Measurements from ENCODE around the gene TRUB2. TPM values are rescaled to one million over a fixed set of nuclear protein-coding genes. Genes with fewer than 3 reads are reported as not detected.

Gene TRUB2
- polyA plus RNA-seq, 3 donors from 2014 or later: 19.9 to 32.0 (median 25.7) TPM

DNA sequence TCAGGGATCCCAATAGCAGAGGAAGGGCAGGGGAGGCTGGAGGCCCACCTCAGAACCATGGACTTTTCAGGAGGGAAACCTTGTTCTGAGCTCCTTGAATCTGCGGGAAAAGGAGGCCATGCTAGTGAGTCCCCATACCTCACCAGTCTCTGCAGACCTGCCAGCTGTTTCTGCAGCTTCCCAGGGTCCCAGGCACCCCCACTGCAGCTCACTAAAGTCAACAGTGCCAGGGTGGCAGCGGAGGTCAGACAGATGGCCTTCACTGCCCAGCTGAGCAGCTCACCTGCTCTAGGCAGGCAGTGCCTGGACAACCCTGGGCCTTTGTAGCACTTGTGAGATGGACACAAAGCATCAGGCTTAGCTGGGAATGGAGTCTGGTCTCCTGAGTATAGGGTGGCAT, 13.7 kb upstream of the TRUB2 start:
- H3K4me3 Mint-ChIP-seq: no peak overlapping the region
- H3K9me3 Mint-ChIP-seq: no peaks in the 10 kb centered on the region

DNA sequence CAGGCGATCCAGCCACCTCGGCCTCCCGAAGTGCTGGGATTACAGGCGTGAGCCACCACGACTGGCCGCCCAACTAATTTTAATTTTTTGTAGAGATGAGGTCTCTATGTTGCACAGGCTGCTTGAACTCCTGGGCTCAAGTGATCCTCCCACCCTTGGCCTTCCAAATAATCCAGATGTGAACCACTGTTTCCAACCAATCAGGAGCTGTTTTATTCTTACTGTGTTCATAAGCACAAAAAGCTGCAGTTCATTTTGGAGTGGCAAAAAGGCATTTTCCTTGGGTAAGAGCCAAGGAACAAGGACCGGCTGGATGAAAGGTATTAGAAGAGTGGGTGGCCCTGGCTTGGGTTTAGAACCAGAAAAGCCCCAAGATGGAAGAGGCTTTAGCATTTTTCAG, 12.9 kb upstream of the TRUB2 start:
- no peaks in the 10 kb centered on the region for H3K9me3 Mint-ChIP-seq
- no peak overlapping the region for H3K27ac Mint-ChIP-seq
- H3K36me3 Mint-ChIP-seq: peaks cover 0 to 3% (median 3%) of the 10 kb centered on the region in 3 donors
- no peak overlapping the region for H3K4me3 Mint-ChIP-seq
- no peak for DNase-seq
- H3K4me1 Mint-ChIP-seq: peaks cover 0 to 6% of the 10 kb centered on the region in 2 donors
- peaks cover 0 to 2% (median 2%) of the 10 kb centered on the region in 3 donors for H3K27me3 Mint-ChIP-seq (ENCODE audit: low read depth in 3 of 3)

More for the DNA sequence above, 13.7 kb upstream of the TRUB2 start:
- DNase-seq: no peak
- H3K4me1 Mint-ChIP-seq: peaks cover under 1 to 6% of the 10 kb centered on the region in 2 donors
- peaks cover 0 to 2% (median 2%) of the 10 kb centered on the region in 3 donors for H3K27me3 Mint-ChIP-seq (ENCODE audit: low read depth in 3 of 3)
- peak overlapping the region in 2 of 6 donors; percentile 44 to 48 for H3K27ac Mint-ChIP-seq
- H3K36me3 Mint-ChIP-seq: peaks cover 0 to 3% (median 3%) of the 10 kb centered on the region in 3 donors

DNA sequence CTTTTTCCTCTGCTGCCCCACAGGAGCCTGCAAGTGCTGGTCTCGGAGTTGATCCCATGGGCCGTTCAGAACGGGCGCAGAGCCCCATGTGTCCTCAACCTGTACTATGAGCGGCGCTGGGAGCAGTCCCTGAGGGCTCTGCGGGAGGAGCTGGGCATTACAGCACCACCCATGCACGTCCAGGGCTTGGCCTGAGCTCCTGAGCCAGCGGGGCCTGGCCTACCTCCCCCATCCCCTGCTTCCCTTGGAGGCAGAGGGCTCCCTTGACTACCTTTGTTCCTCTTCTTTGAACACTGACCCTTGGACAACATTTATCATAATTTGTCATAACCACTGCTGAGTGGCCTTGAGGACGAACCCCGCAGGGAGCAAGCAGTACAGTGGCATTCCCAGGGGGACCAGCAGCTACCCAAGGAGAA, 11.2 kb upstream of the TRUB2 start:
- Mint-ChIP-seq H3K27me3 (ENCODE audit: low read depth in 3 of 3) (peaks cover 0 to 2% (median 0%) of the 10 kb centered on the region in 3 donors), H3K4me1 (no peaks in the 10 kb centered on the region), H3K27ac (no peak overlapping the region), H3K4me3 (no peak overlapping the region), H3K9me3 (no peaks in the 10 kb centered on the region), H3K36me3 (peaks cover 0 to 3% (median 3%) of the 10 kb centered on the region in 3 donors)
- DNase-seq: no peak

DNA sequence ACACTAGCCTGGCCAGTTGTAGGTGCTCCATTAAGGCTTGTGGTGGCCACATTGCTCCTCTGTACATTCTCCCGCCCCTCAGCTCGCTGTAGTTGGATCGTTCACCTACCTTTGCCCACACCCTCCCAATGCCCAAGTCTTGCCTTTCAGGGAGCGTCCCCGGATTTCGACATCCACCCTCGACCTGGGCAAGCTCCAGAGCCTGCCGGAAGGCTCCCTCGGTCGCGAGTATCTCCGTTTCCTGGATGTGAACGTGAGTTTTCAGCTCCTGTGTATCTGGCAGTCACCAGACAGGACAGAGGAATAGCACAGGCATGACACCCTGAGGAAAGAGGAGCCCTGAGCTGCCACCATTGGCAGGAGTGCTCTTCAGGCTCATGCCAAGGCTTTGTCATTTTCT, 3.4 kb upstream of the TRUB2 start:
- H3K9me3 Mint-ChIP-seq: no peaks in the 10 kb centered on the region
- no peak for DNase-seq
- H3K36me3 Mint-ChIP-seq: peaks cover 0 to 7% (median 4%) of the 10 kb centered on the region in 3 donors
- no peak overlapping the region for H3K27ac Mint-ChIP-seq
- peaks cover 5 to 12% (median 11%) of the 10 kb centered on the region in 3 donors for H3K27me3 Mint-ChIP-seq (ENCODE audit: low read depth in 3 of 3)
- H3K4me1 Mint-ChIP-seq: peaks cover 30% of the 10 kb centered on the region in 2 donors
- H3K4me3 Mint-ChIP-seq: no peak overlapping the region

DNA sequence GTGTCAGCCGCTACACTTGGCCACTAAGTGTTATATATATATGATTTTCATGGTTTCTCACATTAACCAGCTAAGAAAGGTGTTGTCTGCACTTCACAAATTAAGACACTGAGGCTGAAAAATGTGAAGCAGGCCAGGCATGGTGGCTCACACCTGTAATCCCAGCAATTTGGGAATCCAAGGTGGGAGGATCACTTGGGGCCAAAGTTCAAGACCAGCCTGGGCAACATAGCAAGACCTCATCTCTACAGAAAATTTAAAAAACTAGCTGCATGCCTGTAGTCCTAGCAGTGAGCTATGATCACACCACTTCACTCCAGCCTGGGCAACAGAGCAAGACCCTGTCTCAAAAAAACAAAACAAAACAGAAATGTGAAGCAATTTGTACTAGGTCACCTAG, 2.2 kb upstream of the TRUB2 start:
- H3K27ac Mint-ChIP-seq: peak overlapping the region in 4 of 6 donors; percentile 12 to 96 (median 48)
- H3K4me1 Mint-ChIP-seq: peaks cover 30% of the 10 kb centered on the region in 2 donors
- peaks cover 5 to 12% (median 11%) of the 10 kb centered on the region in 3 donors for H3K27me3 Mint-ChIP-seq (ENCODE audit: low read depth in 3 of 3)
- DNase-seq: no peak
- peak overlapping the region in 3 of 5 donors; percentile 35 to 67 (median 54) for H3K4me3 Mint-ChIP-seq
- no peaks in the 10 kb centered on the region for H3K9me3 Mint-ChIP-seq
- peaks cover 0 to 7% (median 4%) of the 10 kb centered on the region in 3 donors for H3K36me3 Mint-ChIP-seq

DNA sequence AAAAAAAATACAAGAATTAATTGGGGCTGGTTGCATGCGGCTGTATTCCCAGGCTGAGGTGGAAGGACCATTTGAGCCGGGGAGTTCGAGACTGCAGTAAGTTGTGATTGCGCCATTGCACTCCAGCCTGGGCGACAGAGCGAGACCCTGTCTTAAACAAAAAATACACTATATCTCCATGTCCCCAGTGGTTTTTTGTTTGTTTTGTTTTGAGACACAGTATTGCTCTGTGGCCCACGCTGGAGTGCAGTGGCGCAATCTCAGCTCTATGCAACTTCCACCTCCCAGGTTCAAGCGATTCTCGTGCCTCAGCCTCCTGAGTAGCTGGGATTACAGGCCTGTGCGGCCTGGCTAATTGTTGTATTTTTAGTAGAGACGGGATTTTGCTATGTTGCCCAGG, 1.5 kb upstream of the TRUB2 start:
- H3K4me3 Mint-ChIP-seq: peak overlapping the region; percentile 67 to 98 (median 98)
- H3K4me1 Mint-ChIP-seq: peaks cover 30% of the 10 kb centered on the region in 2 donors
- peaks cover 5 to 12% (median 11%) of the 10 kb centered on the region in 3 donors for H3K27me3 Mint-ChIP-seq (ENCODE audit: low read depth in 3 of 3)
- H3K36me3 Mint-ChIP-seq: peaks cover 0 to 7% (median 4%) of the 10 kb centered on the region in 3 donors
- H3K27ac Mint-ChIP-seq: peak overlapping the region; percentile 81 to 99 (median 96)
- no peak for DNase-seq
- no peaks in the 10 kb centered on the region for H3K9me3 Mint-ChIP-seq

DNA sequence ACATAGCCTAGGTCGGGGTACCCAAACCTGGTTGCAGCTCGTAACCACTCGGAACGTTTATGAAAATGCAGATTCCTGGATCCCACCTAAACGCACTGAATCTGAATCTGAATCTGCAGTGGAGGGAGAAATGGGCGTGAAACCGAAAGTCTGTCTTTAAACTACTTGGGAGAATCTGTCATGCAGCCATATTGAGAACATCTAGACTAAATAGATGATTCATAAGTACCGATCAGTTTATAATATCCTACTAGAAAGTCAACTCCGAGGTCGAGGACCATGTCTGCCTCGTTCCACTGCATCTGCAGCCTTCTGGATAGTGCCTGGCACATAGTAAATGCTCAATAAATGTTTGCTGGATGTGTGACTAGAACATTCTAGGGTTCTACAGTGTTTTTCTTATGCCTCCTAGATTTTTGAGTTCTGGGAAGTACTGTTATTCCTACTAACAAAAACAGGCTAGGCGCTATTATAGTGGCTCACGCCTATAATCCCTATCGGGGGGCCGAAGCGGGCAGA, 1.0 kb upstream of the TRUB2 start:
- Mint-ChIP-seq H3K27me3 (ENCODE audit: low read depth in 3 of 3) (peaks cover 5 to 12% (median 11%) of the 10 kb centered on the region in 3 donors), H3K4me3 (peak overlapping the region; percentile 95 to 98 (median 98)), H3K36me3 (peaks cover 0 to 7% (median 4%) of the 10 kb centered on the region in 3 donors), H3K9me3 (no peaks in the 10 kb centered on the region), H3K4me1 (peaks cover 30% of the 10 kb centered on the region in 2 donors), H3K27ac (peak overlapping the region; percentile 81 to 99 (median 96))
- DNase-seq: no peak

DNA sequence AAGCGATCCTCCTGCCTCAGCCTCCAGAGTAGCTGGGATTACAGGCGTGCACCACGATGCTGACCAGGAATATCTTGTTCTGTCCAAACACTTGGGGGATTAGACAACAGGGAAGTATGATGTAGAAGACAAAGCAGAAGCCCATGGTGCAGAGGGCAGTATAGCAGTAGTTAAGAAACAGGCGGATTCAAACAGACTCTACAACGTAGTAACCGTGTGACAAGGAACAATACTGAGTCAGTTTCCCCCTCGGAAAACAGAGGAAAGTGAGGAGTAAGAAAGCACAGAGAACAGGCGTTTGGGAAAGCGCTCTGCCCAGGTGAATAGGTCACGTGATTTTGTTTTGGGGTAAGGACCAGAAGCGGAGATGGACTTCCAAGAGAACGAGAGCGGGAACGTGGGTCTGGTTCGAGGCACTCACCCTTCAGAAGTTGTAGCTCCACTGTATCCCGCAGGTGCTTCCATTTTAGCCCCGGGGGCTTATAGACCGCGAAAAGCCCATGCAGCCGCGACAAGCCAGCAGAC, 306 bp downstream of the TRUB2 start:
- peak overlapping the region; percentile 95 to 98 (median 98) for H3K4me3 Mint-ChIP-seq
- peaks cover 0 to 8% (median 7%) of the 10 kb centered on the region in 3 donors for H3K36me3 Mint-ChIP-seq
- H3K27me3 Mint-ChIP-seq (ENCODE audit: low read depth in 3 of 3): peaks cover 5 to 12% (median 11%) of the 10 kb centered on the region in 3 donors
- H3K9me3 Mint-ChIP-seq: no peaks in the 10 kb centered on the region
- peaks cover 30% of the 10 kb centered on the region in 2 donors for H3K4me1 Mint-ChIP-seq
- H3K27ac Mint-ChIP-seq: peak overlapping the region; percentile 96 to 99 (median 98)
- no peak for DNase-seq

DNA sequence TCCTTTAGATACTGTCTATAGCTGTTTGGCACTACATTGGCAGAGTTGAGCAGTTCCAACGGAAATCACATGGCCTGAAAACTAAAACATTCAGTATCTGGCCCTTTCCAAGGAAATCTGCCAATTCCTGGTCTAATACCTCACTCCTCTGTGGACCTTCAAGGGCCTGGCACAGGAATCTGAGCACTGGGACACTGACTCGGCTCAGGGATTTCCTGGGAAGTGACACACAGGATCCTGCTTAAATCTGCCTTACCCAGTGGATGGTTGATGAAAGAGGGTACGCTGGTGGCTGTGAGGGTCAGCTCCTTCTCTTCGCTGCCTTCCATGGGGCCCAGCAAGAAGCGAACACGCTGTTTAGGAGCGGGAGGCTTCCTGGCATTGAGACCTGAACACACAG, 904 bp downstream of the TRUB2 start:
- Mint-ChIP-seq H3K27me3 (ENCODE audit: low read depth in 3 of 3) (peaks cover 5 to 12% (median 11%) of the 10 kb centered on the region in 3 donors), H3K4me1 (peaks cover 30% of the 10 kb centered on the region in 2 donors)
- DNase-seq: no peak

DNA sequence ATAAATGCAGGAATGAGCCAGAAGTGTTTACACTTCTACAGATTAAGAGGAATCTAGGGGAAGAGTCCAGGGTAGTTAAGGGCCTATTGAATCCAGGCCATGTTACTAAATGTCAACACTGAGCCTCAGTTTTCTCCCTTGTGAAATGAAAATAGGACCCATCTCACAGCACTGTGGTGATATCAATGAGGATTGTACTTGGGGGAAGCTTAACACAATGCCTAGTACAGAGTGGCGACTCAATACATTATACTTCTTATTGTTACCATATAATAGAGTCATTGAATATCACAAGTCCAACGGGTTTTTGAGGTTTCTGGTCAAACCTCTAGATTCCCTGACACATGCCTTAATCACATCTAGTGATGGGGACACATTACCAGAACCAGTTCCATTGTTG, 4.6 kb downstream of the TRUB2 start:
- DNase-seq: no peak
- H3K9me3 Mint-ChIP-seq: no peaks in the 10 kb centered on the region
- peaks cover 11 to 12% of the 10 kb centered on the region in 2 donors for H3K4me1 Mint-ChIP-seq
- H3K36me3 Mint-ChIP-seq: peaks cover 0 to 4% (median 4%) of the 10 kb centered on the region in 3 donors
- H3K27ac Mint-ChIP-seq: no peak overlapping the region
- H3K4me3 Mint-ChIP-seq: peak overlapping the region in 2 of 5 donors; percentile 24 to 38
- H3K27me3 Mint-ChIP-seq (ENCODE audit: low read depth in 3 of 3): peaks cover 4 to 7% (median 4%) of the 10 kb centered on the region in 3 donors

More for the DNA sequence above, 904 bp downstream of the TRUB2 start:
- H3K36me3 Mint-ChIP-seq: peaks cover 0 to 8% (median 7%) of the 10 kb centered on the region in 3 donors
- peak overlapping the region; percentile 95 to 98 (median 98) for H3K4me3 Mint-ChIP-seq
- no peaks in the 10 kb centered on the region for H3K9me3 Mint-ChIP-seq
- H3K27ac Mint-ChIP-seq: no peak overlapping the region

DNA sequence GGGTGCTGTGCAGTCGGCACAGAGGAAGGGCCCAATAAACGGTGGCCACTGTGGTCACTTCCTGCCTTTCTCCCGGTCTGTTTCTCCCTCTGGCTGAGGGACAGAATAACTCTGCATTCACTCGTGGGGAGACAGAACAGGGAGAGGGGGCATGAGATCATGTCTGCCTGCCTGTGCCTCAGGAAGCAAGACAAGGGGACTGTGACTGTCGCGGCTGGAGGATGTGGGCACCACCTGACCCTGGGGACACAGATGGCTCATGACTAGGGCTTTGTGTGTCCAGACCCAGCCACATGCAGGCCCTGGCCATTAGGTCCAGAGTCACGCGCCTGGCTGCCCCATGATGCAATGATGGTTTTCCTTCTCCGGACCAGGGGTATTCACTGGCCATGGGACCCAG, 5.8 kb downstream of the TRUB2 start:
- no peak for DNase-seq
- no peak overlapping the region for H3K27ac Mint-ChIP-seq
- peaks cover 0 to under 1% of the 10 kb centered on the region in 2 donors for H3K4me1 Mint-ChIP-seq
- no peak overlapping the region for H3K4me3 Mint-ChIP-seq
- H3K27me3 Mint-ChIP-seq (ENCODE audit: low read depth in 3 of 3): no peaks in the 10 kb centered on the region
- no peaks in the 10 kb centered on the region for H3K9me3 Mint-ChIP-seq
- peaks cover 0 to 6% (median 4%) of the 10 kb centered on the region in 3 donors for H3K36me3 Mint-ChIP-seq

DNA sequence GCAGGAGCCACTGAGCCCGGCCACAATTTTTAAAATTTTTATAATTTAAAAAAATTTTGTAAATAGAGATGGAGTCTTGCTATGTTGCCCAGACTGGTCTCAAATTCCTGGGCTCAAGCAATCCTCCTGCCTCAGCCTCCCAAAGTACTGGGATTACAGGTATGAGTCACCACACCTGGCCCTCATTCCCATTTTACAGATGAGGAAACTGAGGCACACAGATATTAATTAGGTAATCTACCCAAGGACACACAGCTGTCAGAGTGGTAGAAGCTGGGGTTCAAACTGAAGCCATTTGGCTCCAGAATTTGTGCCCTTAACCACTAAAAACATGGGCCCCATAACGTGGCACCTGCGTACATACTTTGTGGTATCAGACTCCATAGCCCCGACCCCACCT, 7.5 kb downstream of the TRUB2 start:
- Mint-ChIP-seq H3K9me3 (no peaks in the 10 kb centered on the region), H3K27me3 (ENCODE audit: low read depth in 3 of 3) (no peaks in the 10 kb centered on the region), H3K36me3 (peaks cover 0 to 15% (median 4%) of the 10 kb centered on the region in 3 donors), H3K4me3 (no peak overlapping the region), H3K4me1 (no peaks in the 10 kb centered on the region), H3K27ac (no peak overlapping the region)
- no peak for DNase-seq

DNA sequence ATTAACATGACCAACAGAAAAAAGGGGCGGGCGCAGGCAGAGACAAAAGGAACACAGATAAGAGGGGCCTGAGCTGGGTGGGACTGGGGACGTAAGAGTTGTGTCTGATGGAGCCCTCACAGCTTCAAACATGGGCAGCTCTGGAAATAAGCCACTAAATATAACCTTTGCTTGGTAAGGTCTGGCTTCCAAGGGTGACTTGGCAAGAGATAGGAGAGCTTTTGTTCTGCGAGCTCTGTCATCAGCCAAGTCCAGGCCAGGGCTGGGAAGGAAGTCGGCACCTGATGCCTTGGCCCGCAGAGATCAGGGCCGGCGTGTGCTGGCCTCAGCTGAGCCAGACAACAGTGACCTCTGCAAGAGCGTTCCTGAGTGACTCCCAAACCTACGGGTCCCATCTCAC, 11.8 kb downstream of the TRUB2 start:
- Mint-ChIP-seq H3K4me3 (no peak overlapping the region), H3K9me3 (no peaks in the 10 kb centered on the region), H3K36me3 (peaks cover 0 to 24% (median 8%) of the 10 kb centered on the region in 3 donors), H3K4me1 (no peaks in the 10 kb centered on the region), H3K27me3 (ENCODE audit: low read depth in 3 of 3) (no peaks in the 10 kb centered on the region), H3K27ac (no peak overlapping the region)
- DNase-seq: no peak

DNA sequence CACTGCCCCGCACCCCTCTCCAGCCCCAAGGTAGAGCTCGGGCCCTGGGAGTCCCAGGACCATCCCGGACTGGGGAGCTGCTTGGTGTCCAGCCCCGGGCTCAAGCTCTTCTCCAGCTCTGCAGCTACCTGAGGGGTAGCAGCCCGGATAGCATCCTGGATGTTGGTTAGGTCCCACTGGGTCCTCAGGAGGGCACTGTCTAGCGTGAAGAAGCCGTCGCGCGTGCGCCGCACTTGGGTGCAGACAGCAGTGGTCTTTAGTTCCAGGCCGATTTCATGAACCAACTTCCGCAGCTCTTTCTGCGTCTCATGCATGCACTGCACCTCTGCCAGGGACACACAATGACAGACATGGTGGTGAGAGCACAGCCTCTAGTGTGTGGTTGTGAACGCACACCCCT, 12.7 kb downstream of the TRUB2 start:
- Mint-ChIP-seq H3K27me3 (ENCODE audit: low read depth in 3 of 3) (no peaks in the 10 kb centered on the region), H3K4me1 (no peaks in the 10 kb centered on the region), H3K9me3 (no peaks in the 10 kb centered on the region), H3K27ac (no peak overlapping the region), H3K4me3 (no peak overlapping the region), H3K36me3 (peaks cover 0 to 24% (median 8%) of the 10 kb centered on the region in 3 donors)
- DNase-seq: no peak
